K562 (cell line): ENCODE data around the gene NPB. TPM values are rescaled to one million over a fixed set of nuclear protein-coding genes. Genes with fewer than 3 reads are reported as not detected.

Source experiments
- ATAC-seq: fragments of 200-7000 bp; cut with Tn5 transposase; 3 replicates; pipeline ENCODE4 v1.9.1; 2020; ENCODE audit warnings: moderate library complexity
- BruUV-seq: library from RNA; stranded (reverse); fragments of 400-500 nt; replicated peaks from 2 replicates; lab custom pipeline; 2021; lab: Mats Ljungman, UMichigan
- CTCF ChIA-PET: fragments of 300-600 bp; formaldehyde crosslinking; extraction: SDS; loops from one replicate; lab custom pipeline; 2021; ENCODE audit warnings: low intra/inter-chr PET ratio; lab: Yijun Ruan, JAX
- POLR2A ChIA-PET: fragments of 300-600, 350-650 bp; sonication (Branson Sonifier 250); formaldehyde crosslinking; extraction: SDS; loops from one replicate; lab custom pipeline; 2021; ENCODE audit warnings: antibody characterized with exemption, inconsistent platforms; lab: Yijun Ruan, JAX
- DNase-seq, 4 experiments: peaks; one replicate each; pipeline versions ENCODE4 v3.0.0 to v3.0.0-alpha.2; 2011 to 2018; ENCODE audit warnings: low spot score in 3 of 4, mixed read lengths in 3 of 4; ENCODE audit errors: extremely low read depth in 1 of 4
- FAIRE-seq: peaks from 2 replicates; lab custom pipeline; 2011; peaks lifted over from hg19 to GRCh38; lab: Jason Lieb, UNC
- H2AFZ ChIP-seq: 2 replicates; pipeline ENCODE4 v1.6.0; 2011; ENCODE audit warnings: low read depth, low read length, control low read depth, inconsistent platforms
- H3K27ac ChIP-seq: fragments of 200-600 bp; 3 replicates; pipeline ENCODE4 v1.8.0; 2011; ENCODE audit warnings: low read depth, mild to moderate bottlenecking, control low read depth, inconsistent platforms, low read length, moderate library complexity, mixed read lengths; ENCODE audit errors: extremely low read depth
- H3K27me3 ChIP-seq, 2 experiments: fragments of 300-600 bp in 1 of 2; 2 replicates in 1 of 2; 3 replicates in 1 of 2; pipeline versions ENCODE4 v1.6.0 to v1.8.0; 2011; ENCODE audit warnings: inconsistent platforms in 2 of 2, low read length in 2 of 2, mild to moderate bottlenecking in 1 of 2, mixed read lengths in 1 of 2, moderate library complexity in 1 of 2; ENCODE audit not compliant: control insufficient read depth in 2 of 2, insufficient read depth in 2 of 2
- H3K36me3 ChIP-seq: fragments of 300-600 bp; 3 replicates; pipeline ENCODE4 v1.8.0; 2011; ENCODE audit warnings: mild to moderate bottlenecking, low read length, inconsistent platforms; ENCODE audit not compliant: control insufficient read depth, insufficient read depth
- H3K4me1 ChIP-seq, 2 experiments: fragments of 200-600 bp in 1 of 2; replicated peaks in 1 of 2; 2 replicates in 1 of 2; 3 replicates in 1 of 2; pipeline versions ENCODE4 v1.5.1 to v1.8.0; 2011; ENCODE audit warnings: inconsistent platforms in 2 of 2, low read length in 2 of 2, mild to moderate bottlenecking in 1 of 2, mixed read lengths in 1 of 2, moderate library complexity in 1 of 2; ENCODE audit not compliant: control insufficient read depth in 2 of 2, insufficient read depth in 2 of 2
- H3K4me2 ChIP-seq: 2 replicates; pipeline ENCODE4 v1.6.1; 2011; ENCODE audit warnings: low read length, control low read depth, inconsistent platforms, mixed read lengths; ENCODE audit not compliant: insufficient read depth
- H3K4me3 ChIP-seq: fragments of 200-600 bp; sonication (generic), shearing (Covaris generic); 2 replicates; pipeline ENCODE4 v1.5.1; 2016; ENCODE audit warnings: control low read depth, inconsistent platforms
- H3K79me2 ChIP-seq: fragments of 200-600 bp; 3 replicates; pipeline ENCODE4 v1.8.0; 2011; ENCODE audit warnings: low read length, inconsistent platforms; ENCODE audit not compliant: control insufficient read depth, insufficient read depth
- H3K9ac ChIP-seq, 2 experiments: 2 replicates each; pipeline versions ENCODE4 v1.6.0 to v1.6.1; 2011; ENCODE audit warnings: low read depth in 2 of 2, low read length in 2 of 2, control low read depth in 1 of 2, inconsistent platforms in 1 of 2, mild to moderate bottlenecking in 1 of 2, mixed read lengths in 1 of 2; ENCODE audit not compliant: insufficient read depth in 1 of 2
- H3K9me1 ChIP-seq: one replicate; pipeline ENCODE4 v1.6.0; 2011; ENCODE audit warnings: inconsistent platforms, mild to moderate bottlenecking, low read length, moderate library complexity; ENCODE audit not compliant: control insufficient read depth, insufficient read depth
- H3K9me3 ChIP-seq: replicated peaks from 2 replicates; pipeline ENCODE4 v1.5.1; 2011; ENCODE audit warnings: low read depth, low read length, inconsistent platforms; ENCODE audit not compliant: control insufficient read depth, insufficient read depth
- H4K20me1 ChIP-seq: replicated peaks from 2 replicates; pipeline ENCODE4 v1.6.1; 2011; ENCODE audit warnings: low read length, inconsistent platforms, mixed read lengths; ENCODE audit not compliant: control insufficient read depth, insufficient read depth
- HDAC1 ChIP-seq, 2 experiments: fragments of 450-650 bp; IDR thresholded peaks; 2 replicates each; pipeline ENCODE4 v1.6.1; 2016 to 2017; ENCODE audit warnings: inconsistent platforms in 1 of 2, mild to moderate bottlenecking in 1 of 2, moderate library complexity in 1 of 2
- HEY1 ChIP-seq: fragments of 250-450 bp; sonication (Bioruptor Pico); IDR thresholded peaks from 2 replicates; pipeline ENCODE4 v1.5.0; 2020; ENCODE audit warnings: mild to moderate bottlenecking, moderate library complexity, borderline replicate concordance
- MIER1 ChIP-seq: fragments of 450-650 bp; IDR thresholded peaks from 2 replicates; pipeline ENCODE4 v1.6.1; 2016; ENCODE audit warnings: antibody characterized with exemption, mild to moderate bottlenecking, low read depth
- MXI1 ChIP-seq: IDR thresholded peaks from 2 replicates; pipeline ENCODE4 v1.6.1; 2011; ENCODE audit warnings: low read depth, mild to moderate bottlenecking, improper control_type of control experiment, low read length
- RBFOX2 ChIP-seq: fragments of 200-400 bp; formaldehyde crosslinking; IDR thresholded peaks from 2 replicates; pipeline ENCODE4 v1.6.1; 2017; ENCODE audit warnings: low read depth, mild to moderate bottlenecking, low read length, moderate library complexity
- ZFP1 ChIP-seq: fragments of 450-650 bp; formaldehyde crosslinking; IDR thresholded peaks from 2 replicates; pipeline ENCODE4 v1.4.0; 2020; ENCODE audit warnings: mild to moderate bottlenecking, mixed read lengths
- WGBS: fragments of 100-300 bp; shearing (Covaris generic); methylation state at CpG from one replicate; pipeline ENCODE4 v1.1.6; 2016; ENCODE audit warnings: low coverage, mixed read lengths; ENCODE audit not compliant: insufficient coverage; ENCODE audit errors: missing lambda C conversion rate; 5-methylcytosine and 5-hydroxymethylcytosine counted together
- in situ Hi-C: fragments of 300-500 bp; cut with MboI; formaldehyde crosslinking; loops from 4 replicates; pipeline ENCODE4 v1.15.0; 2018; ENCODE audit warnings: inconsistent platforms, mixed read lengths
- intact Hi-C: fragments of 100-400 bp; cut with micrococcal nuclease; formaldehyde crosslinking; loops from 2 replicates; pipeline ENCODE4 v1.14.2; 2022
- polyA plus RNA-seq, 8 experiments: library from polyadenylated mRNA; depleted of rRNA in 4 of 8; stranded (reverse) in 5 of 8; unstranded in 3 of 8; fragments of >200 nt; fragmentation: Nextera tagmentation in 2 of 8; fragmentation: Illumina TruSeq in 1 of 8; extraction: Ambion mirVana in 2 of 8; extraction: Trizol in 1 of 8; gene quantifications; 2 replicates each; pipeline versions ENCODE4 v1.2.1 to v1.2.3, GENCODE V29; 2011 to 2014; ENCODE audit warnings: inconsistent platforms in 1 of 8, missing spikeins in 1 of 8
- total RNA-seq, 7 experiments: library from RNA; depleted of rRNA in 6 of 7; stranded (reverse); fragments of >200 nt in 6 of 7; fragmentation: Illumina TruSeq in 2 of 7; extraction: Trizol in 2 of 7; gene quantifications; 2 replicates each; pipeline versions ENCODE4 v1.2.1 to v1.2.3, GENCODE V29; 2011 to 2021; ENCODE audit warnings: low replicate concordance in 1 of 7
- TF ChIP-seq, protein P1 (sequence below): sonication (generic); formaldehyde crosslinking; IDR thresholded peaks from 2 replicates; pipeline ENCODE4 v1.9.0; 2022; ENCODE audit warnings: mild to moderate bottlenecking, missing genetic modification reagents
- TF ChIP-seq, protein P2 (sequence below): fragments of 250-450 bp; sonication (Bioruptor Pico); IDR thresholded peaks from 2 replicates; pipeline ENCODE4 v1.8.0; 2022; ENCODE audit warnings: inconsistent platforms, mild to moderate bottlenecking, moderate library complexity, borderline replicate concordance

NPB gene
- total and polyA plus RNA-seq, 9 of the 15 experiments (the other 6 are each of a cell fraction or from before 2014, with no cell fraction given) = 0.03 to 0.61 (median 0.14) TPM; not detected in 2

DNA sequence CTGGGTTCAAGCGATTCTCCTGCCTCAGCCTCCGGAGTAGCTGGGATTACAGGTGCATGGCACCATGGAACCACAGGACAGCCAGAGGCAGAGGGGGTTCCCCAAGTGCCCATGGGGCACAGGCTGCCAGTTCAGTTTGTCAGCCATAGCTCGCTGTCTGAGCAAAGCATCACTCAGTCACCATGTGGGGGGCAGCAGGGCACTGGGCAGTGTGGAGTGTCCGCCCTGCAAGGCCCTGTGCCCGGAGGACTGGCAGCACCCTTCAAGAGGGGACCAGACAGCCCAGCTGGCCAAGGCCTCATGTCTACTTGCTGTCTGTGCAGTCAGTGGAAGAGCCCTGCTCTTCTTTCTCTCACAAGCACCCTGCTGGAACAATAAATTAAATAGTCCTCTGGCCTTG lies 17.1 kb upstream of the NPB start:
- H3K4me2 ChIP-seq = no peak overlapping the region
- ATAC-seq (no peak), FAIRE-seq (no peak), DNase-seq (no peak)
- no TSS peak for BruUV-seq
- H3K79me2 ChIP-seq = peaks cover 38% of the 10 kb centered on the region
- ChIA-PET POLR2A (interaction anchor here (0.5 to 10.5 kb wide), 15 partner anchors 9 to 790 kb away, joined by 3 to 85 read pairs (median 4); partner anchors contain the start of genes ARHGDIA and SIRT7), CTCF (no interaction called here)
- H3K9me1 ChIP-seq = peaks cover 5% of the 10 kb centered on the region
- no peak overlapping the region; a peak in 1 of 4 replicates for H3K9ac ChIP-seq
- no peak overlapping the region for H3K4me3 ChIP-seq
- peaks cover 3 to 30% of the 10 kb centered on the region in 2 experiments; a peak in 3 of 5 replicates for H3K4me1 ChIP-seq
- H3K36me3 ChIP-seq = peaks cover 91% of the 10 kb centered on the region
- no peak overlapping the region for H3K27ac ChIP-seq
- H3K27me3 ChIP-seq = no peaks in the 10 kb centered on the region
- intact Hi-C loops (no loop called here), in situ Hi-C loops (no loop called here)
- 97% methylated on average over 5 of the region's 5 CpGs for WGBS
- no peak overlapping the region for H2AFZ ChIP-seq
- H4K20me1 ChIP-seq = 0 out of 2 replicates have a peak, but pooled peaks cover 4% of the 10 kb centered on the region
- H3K9me3 ChIP-seq = no peaks in the 10 kb centered on the region
- peak; percentile 63 for TF ChIP-seq RBFOX2
- no peak for TF ChIP-seq HDAC1 (IDR thresholded peaks at IDR 0.05)
- no peak for TF ChIP-seq ZFP1 (CRISPR knock-in tag)
- TF ChIP-seq, protein P1, sequence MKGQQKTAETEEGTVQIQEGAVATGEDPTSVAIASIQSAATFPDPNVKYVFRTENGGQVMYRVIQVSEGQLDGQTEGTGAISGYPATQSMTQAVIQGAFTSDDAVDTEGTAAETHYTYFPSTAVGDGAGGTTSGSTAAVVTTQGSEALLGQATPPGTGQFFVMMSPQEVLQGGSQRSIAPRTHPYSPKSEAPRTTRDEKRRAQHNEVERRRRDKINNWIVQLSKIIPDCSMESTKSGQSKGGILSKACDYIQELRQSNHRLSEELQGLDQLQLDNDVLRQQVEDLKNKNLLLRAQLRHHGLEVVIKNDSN (CRISPR knock-in tag) = peak; percentile 4; the same call in 1 of the 2 replicates
- TF ChIP-seq HEY1 = no peak
- TF ChIP-seq, protein P2, sequence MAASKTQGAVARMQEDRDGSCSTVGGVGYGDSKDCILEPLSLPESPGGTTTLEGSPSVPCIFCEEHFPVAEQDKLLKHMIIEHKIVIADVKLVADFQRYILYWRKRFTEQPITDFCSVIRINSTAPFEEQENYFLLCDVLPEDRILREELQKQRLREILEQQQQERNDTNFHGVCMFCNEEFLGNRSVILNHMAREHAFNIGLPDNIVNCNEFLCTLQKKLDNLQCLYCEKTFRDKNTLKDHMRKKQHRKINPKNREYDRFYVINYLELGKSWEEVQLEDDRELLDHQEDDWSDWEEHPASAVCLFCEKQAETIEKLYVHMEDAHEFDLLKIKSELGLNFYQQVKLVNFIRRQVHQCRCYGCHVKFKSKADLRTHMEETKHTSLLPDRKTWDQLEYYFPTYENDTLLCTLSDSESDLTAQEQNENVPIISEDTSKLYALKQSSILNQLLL (CRISPR knock-in tag) = no peak
- TF ChIP-seq MIER1 = no peak
- no peak for TF ChIP-seq MXI1
